GM12892 (cell line): ENCODE data around the gene C2CD3.

ENCODE experiments used
- DNase-seq: peaks from one replicate; pipeline ENCODE4 v3.0.0; 2011; ENCODE audit not compliant: insufficient read length
- FAIRE-seq: peaks from 2 replicates; lab custom pipeline; 2011; peaks lifted over from hg19 to GRCh38; lab: Jason Lieb, UNC
- POLR2A ChIP-seq: IDR thresholded peaks from 2 replicates; pipeline ENCODE4 v1.6.1; 2011; ENCODE audit warnings: low read depth, low read length, control low read depth
- POLR2AphosphoS5 ChIP-seq: IDR thresholded peaks from 2 replicates; pipeline ENCODE4 v1.6.1; 2011; ENCODE audit warnings: low read depth, low read length, control low read depth
- TAF1 ChIP-seq: IDR thresholded peaks from 2 replicates; pipeline ENCODE4 v1.6.1; 2011; ENCODE audit warnings: low read depth, mild to moderate bottlenecking, control low read depth, low read length, borderline replicate concordance

Gene C2CD3

GRCh38 chr11:73968356-73968966 lies 202.3 kb downstream of the C2CD3 start:
- DNase-seq, result no peak
- no peak for FAIRE-seq
- TF ChIP-seq POLR2AphosphoS5 (no peak), TAF1 (no peak), POLR2A (no peak)

- DNase-seq (no peak), FAIRE-seq (peak; percentile 70)
- no peak for TF ChIP-seq POLR2AphosphoS5
- TF ChIP-seq TAF1, result no peak
- no peak for TF ChIP-seq POLR2A
These were observed 205.1 kb downstream of the C2CD3 start for GRCh38 chr11:73965764-73966121.

DNA sequence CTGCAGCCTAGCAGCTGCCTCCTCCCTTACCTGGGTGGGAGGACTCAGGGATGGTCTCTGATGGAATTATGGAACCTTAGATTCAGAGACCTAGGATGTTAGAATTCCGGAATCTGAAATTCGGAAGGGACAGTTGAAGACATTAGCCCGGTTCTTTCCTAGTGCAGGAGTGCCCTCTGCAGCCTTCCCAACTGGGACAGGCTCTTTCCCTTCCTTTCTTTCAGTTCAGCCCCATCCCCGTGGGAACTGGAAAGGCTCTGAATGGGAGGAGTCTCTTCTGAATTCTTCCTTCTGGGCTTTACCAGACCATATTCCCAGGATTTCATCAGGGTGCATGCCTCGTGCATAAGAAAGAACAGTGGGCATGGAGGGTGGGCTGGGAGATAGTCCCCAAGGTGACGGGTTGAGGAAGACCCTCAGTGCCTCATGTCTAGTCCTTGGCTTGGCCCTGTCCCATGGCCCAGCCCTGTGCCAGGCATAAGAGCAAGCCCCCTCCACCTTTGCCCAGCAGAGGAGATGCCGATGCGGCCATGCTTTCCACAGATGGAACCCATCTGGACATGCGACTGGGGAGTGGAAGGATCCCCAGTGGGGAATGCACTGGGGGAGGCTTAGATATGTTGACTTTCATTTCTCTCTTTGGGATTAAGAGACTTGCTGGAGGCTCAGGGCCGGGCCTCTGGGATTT lies 205.6 kb downstream of the C2CD3 start:
- no peak for TF ChIP-seq POLR2AphosphoS5
- FAIRE-seq (no peak), DNase-seq (no peak)

DNA sequence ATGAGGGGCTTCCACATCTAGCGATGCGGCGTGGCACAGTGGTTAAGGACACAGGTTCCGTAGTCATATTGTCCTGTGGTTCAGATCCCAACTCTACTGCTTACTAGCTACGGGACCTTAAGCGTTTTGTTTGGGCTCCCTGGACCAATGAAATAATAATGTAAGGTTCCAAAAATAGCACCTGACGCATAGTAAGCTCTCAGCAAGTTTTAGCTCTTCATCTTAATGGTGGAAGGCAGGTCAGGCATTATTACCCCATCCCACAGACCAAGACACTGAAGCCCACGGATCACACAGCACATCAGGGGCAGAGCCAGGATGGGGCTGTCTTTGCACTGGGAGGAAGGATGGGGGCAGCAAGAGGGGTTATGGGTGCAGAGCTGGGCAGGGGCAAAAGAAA lies 206.9 kb downstream of the C2CD3 start:
- TF ChIP-seq POLR2A, result no peak
- no peak for TF ChIP-seq TAF1
- TF ChIP-seq POLR2AphosphoS5, result no peak
- no peak for DNase-seq
- no peak for FAIRE-seq
